Measurements from ENCODE around the gene VN1R2. TPM values are rescaled to one million over a fixed set of nuclear protein-coding genes. Genes with fewer than 3 reads are reported as not detected.
"Not testable (repeated sequence)": the region's sequence is repeated elsewhere in the genome, so short reads cannot be mapped to it uniquely, and the experiment has no call there.

Gene VN1R2, protein sequence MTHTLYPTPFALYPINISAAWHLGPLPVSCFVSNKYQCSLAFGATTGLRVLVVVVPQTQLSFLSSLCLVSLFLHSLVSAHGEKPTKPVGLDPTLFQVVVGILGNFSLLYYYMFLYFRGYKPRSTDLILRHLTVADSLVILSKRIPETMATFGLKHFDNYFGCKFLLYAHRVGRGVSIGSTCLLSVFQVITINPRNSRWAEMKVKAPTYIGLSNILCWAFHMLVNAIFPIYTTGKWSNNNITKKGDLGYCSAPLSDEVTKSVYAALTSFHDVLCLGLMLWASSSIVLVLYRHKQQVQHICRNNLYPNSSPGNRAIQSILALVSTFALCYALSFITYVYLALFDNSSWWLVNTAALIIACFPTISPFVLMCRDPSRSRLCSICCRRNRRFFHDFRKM
- not detected for polyA plus RNA-seq (2013, experiment 1 of 2; ENCODE audit: insufficient read length)
- polyA plus RNA-seq (2013, experiment 2 of 2; ENCODE audit: insufficient read length): not detected

- DNase-seq: not testable (repeated sequence)
These were observed at the start of gene VN1R2 for GRCh38 chr19:53257715-53258342. VN1R2 (plus strand) TSS chr19:53258292; CDS start chr19:53258376, 84 bp downstream.

DNA sequence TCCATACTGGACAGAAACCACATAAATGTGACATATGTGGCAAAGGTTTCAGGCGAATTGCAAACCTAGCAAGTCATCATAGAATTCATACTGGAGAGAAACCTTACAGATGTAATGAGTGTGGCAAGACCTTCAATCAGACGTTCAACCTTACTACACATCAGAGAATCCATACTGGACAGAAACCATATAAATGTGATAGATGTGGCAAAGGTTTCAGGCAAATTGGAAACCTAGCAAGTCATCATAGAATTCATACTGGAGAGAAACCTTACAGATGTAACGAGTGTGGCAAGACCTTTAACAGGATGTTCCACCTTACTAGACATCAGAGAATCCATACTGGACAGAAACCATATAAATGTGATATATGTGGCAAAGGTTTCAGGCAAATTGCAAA, 46.5 kb upstream of the VN1R2 start:
- DNase-seq: not testable (repeated sequence)

- no peak for DNase-seq
These were observed 45.3 kb upstream of the VN1R2 start for GRCh38 chr19:53212703-53213320.

GRCh38 chr19:53222716-53223115, 35.4 kb upstream of the VN1R2 start:
- DNase-seq: not testable (repeated sequence)

DNA sequence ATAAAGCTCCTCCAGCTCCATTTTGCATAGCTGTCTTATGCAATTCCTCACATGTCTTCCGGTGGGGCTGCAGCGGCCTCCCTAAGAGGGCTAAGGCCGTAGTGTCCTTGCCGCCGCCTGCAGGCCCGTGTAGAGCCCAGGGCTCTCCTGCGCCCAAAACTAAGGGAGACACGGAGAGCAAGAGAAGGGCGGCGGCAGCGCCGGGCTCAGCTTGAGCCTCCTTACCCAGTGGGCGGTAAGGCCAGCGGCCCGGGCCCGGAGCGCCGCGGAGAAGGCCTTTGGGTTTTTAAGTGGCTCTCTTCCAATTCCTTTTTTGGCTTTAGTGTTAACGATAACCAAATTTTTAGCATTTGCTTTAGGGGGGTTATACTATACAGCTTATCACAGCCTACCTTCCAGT, 33.5 kb upstream of the VN1R2 start:
- no peak for DNase-seq

DNA sequence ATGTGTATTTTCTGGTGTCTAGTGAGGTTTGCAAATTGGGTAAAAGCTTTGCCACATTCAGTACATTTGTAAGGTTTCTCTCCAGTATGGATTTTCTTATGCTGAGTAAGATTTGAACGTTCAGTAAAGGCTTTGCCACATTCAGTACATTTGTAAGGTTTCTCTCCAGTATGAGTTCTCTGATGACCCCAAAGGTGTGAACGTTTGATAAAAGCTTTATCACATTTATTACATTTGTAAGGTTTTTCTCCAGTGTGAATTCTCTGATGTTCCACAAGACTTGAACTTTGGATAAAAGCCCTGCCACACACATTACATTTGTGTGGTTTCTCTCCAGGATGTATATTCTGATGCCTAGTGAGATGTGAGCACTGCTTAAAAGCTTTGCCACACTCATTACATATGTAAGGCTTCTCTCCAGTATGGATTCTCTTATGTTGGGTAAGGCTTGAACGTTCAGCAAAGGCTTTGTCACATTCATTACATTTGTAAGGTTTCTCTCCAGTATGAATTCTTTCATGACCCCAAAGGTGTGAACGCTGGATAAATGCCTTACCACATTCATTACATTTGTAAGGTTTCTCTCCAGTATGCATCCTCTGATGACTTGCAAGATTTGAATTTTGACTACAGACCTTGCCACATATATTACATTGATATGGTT, 20.8 kb upstream of the VN1R2 start:
- DNase-seq: no peak

GRCh38 chr19:53246498-53246897, 11.6 kb upstream of the VN1R2 start:
- no peak for DNase-seq

DNA sequence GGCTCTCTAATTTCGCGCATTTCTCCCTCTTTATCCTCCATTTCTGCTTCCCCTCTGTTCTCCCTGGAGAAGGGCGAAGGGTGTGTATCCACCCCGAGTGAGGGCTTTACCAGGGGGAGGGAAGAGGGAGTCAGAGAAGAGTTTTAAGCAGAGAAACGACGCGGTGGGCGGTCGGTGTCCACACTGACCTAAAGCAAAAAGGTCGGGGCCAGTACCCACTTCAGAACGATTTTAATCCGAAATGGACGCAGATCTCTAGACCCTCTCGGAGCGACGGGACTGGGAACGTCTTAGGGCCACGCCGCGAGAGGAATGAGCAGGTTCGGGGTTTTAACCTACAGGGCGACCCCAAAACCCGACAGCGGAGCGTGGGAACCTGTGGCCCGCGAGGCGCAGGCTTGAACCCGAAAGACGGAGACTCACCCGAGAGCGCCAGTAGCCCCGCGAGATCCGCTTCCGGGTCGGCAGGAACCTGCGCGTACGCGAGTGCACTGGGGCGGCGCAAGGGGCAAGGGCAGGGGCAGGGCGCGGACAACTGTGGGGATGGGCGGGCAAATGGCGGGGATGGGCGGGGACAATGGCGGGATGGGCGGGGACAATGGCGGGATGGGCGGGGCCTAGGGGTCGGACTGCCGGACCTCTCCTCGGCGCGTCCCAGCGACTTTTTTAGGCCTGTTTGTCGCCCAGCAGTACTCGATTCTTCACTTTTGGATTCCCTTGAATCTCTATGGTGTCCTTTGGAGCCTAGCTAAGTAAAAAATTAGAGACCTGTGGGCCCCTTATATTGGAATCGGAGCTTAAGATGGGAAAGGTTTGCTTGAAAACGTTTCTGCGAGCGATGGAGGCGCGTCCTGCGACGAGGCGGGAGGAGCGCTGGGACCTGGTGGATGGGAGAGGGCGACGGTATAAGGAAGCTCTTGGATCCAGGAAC, 3.4 kb upstream of the VN1R2 start, which contains the start of gene ZNF677:
ZNF677 (minus strand) TSS at position 463 of the 931 bp plus-strand sequence. CDS start 3,323 bp downstream, outside the sequence.
- peak; percentile 90 for DNase-seq

- DNase-seq: not testable (repeated sequence)
These were observed 9.5 kb downstream of the VN1R2 start, which contains the start of gene VN1R4 for GRCh38 chr19:53267623-53268022. VN1R4 (minus strand) TSS chr19:53267723; CDS start chr19:53267665, 58 bp downstream.

DNA sequence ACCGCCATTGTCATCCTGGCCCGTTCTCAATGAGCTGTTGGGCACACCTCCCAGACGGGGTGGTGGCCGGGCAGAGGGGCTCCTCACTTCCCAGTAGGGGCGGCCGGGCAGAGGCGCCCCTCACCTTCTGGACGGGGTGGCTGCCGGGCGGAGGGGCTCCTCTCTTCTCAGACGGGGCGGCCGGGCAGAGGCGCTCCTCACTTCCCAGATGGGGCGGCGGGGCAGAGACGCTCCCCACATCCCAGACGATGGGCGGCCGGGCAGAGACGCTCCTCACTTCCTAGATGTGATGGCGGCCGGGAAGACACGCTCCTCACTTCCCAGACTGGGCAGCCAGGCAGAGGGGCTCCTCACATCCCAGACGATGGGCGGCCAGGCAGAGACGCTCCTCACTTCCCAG, 11.8 kb downstream of the VN1R2 start:
- not testable (repeated sequence) for DNase-seq

DNA sequence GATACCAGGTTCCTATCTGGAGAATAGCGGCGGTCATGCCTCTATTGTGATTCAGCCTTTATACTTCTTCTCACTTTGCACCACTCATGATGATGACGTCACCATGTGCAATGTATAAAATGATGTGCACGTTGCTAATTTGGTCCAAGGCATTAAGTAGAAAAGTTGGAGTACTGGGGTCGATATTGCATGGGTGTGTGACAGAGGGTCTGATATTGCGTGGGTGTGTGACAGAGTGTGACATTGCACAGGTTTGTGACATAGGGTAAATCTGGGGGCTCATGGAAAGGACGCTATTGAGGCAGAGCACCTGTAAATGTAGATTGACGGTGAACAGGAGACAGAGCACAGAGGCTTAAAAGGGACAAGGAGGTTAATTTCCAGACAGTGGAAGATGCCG, 14.0 kb downstream of the VN1R2 start:
- DNase-seq: no peak

DNA sequence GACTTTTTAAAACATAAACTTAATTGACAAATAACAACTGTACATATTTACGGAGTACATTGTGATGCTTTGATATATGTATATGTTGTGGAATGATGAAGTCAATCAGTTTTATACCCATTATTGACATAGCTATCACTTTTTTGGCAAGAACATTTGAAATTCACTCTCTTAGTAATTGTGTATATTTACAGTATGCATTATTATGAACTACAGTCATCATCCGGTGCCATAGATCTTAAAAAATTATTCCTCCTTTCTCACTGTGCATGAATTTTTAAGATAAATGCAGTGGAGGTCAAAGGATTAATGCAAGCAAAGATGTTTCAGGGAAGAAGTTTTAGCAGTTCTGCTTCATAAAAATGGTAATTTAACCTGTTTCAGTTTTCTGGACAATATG, 17.4 kb downstream of the VN1R2 start:
- DNase-seq: no peak

- DNase-seq: not testable (repeated sequence)
These were observed 23.9 kb downstream of the VN1R2 start for GRCh38 chr19:53281947-53282346.

GRCh38 chr19:53285087-53285486, 27.0 kb downstream of the VN1R2 start:
- no peak for DNase-seq

DNA sequence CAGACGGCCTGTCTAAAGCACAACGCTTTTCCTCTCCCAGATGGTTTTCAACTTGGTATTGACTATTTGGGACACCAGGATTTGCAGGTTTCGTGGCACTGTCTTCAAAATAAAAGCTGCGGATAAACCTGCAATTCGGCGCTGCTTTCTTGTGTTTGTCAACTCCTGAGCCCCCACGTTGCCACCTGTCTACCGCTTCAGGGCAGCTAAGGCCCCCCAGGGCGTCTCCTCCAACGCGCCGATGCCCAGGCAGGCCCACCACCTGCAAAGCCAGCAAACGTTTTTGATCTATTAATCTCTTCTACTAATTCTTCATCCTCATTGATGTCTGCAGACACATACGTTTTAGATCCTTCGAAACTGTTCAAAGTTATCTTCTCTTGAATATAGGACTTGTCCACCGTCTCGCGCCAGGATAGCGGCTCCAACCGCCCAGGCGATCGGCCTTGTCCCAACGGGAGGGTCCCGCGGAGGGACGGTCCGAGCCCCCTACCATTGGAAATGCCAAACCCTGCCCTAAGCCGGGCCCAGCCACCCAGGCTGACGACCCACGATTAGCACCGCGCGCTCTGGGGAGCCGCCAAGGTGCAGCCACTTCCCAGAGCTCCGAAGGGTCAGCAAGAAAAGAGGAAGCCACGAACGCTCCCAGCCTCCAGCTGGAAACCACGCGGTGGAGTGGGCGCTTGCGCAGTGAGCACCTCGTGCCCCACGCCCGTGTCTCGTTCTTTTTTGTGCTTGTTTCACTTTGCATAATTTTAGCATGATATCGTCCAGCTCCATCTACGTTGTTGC, 32.9 kb downstream of the VN1R2 start:
- no peak for DNase-seq

DNA sequence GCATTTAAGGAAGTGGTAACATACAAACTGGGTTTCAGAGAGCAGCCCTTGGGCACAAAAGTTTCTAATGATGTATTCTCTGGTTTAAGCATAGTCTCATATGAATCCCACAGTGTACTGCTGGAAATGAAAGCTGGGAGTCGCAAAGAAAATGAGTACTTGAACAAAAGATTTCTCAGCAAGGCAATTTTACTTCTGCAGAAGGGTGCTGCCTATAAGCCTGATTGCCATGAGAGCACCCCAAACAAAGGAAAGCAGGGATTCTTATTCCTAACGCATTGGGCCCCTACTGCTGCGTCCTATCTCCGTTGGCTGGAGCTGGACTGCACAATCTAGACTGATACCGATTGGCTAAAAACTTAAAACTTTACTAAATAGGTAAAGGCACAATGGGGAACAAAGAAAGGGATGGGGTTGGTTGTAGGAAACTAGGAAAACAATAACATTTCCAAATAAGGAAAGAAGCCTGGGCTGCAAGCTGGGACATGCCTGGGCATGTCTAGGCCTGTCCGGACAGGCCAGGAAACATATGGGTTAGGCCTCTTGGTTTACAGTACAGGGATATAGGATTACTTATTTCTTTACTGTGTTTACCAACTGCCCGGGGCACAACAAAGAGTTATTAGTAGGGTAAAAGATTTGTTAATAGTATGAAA, 36.8 kb downstream of the VN1R2 start:
- no peak for DNase-seq

GRCh38 chr19:53301341-53301740, 43.2 kb downstream of the VN1R2 start:
- DNase-seq: not testable (repeated sequence)

DNA sequence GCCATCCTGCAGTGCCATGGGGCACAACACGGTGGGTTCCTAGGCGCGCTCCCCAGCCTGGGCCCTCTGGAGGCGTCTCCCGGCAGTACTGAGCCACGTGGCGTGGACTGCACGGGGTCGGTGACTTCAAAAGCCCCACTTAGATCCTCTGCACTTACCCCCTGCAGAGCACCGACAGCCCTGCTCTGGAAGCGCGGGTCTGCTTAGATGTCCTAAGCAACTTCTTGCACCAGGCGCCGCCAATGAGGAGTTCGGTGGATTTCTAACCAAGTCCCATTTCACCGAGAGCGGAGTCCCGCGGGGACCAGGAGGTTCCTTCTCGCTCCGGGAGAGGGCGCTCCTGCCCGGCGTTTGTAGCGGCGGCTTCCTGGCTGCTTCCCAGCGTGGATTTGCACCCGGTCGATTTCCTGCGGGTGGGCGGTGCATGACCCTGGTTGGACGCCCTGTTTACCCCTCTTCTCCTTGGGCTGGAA, 50.3 kb downstream of the VN1R2 start:
- DNase-seq: no peak
